NCI-H2171 treated with DMSO at 0.1 percent for 48 hours (cell line): Measurements from ENCODE around the gene DUSP7.
A peak's percentile ranks its signal among the peaks of the same experiment; 100 is the strongest.

Source experiments
- DNase-seq: peaks from one replicate; lab custom pipeline; 2025; lab: John Stamatoyannopoulos, UW

Gene DUSP7

GRCh38 chr3:52067526-52067925 lies 11.2 kb upstream of the DUSP7 start:
- DNase-seq: no peak

- DNase-seq: no peak
Measured at GRCh38 chr3:52067046-52067445, 10.7 kb upstream of the DUSP7 start.

- DNase-seq: no peak
Measured at GRCh38 chr3:52065264-52065756, 8.9 kb upstream of the DUSP7 start.

DNA sequence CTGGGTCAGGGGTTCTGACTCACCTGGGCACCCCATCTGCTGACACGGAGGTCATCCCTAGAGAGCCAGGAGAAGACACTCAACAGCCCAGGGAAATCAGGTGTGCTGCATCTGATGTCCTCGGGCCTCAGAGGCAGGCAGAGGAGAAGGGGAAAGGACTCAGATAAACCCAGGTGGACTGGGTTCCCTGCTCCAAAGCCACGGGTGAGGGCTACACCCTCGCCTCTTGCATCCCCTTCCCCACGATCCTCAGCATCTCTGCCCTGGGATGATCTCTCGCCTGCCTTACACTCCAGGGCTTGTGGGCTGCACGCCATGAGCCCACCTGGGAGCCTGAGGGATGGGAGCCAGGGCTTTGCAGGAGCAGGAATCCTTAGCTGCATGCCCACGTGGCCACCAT lies 8.2 kb upstream of the DUSP7 start:
- DNase-seq: no peak

- peak; percentile 86 for DNase-seq
Measured at GRCh38 chr3:52063026-52063723, 6.8 kb upstream of the DUSP7 start.

- no peak for DNase-seq
Measured at GRCh38 chr3:52062505-52062904, 6.1 kb upstream of the DUSP7 start.

DNA sequence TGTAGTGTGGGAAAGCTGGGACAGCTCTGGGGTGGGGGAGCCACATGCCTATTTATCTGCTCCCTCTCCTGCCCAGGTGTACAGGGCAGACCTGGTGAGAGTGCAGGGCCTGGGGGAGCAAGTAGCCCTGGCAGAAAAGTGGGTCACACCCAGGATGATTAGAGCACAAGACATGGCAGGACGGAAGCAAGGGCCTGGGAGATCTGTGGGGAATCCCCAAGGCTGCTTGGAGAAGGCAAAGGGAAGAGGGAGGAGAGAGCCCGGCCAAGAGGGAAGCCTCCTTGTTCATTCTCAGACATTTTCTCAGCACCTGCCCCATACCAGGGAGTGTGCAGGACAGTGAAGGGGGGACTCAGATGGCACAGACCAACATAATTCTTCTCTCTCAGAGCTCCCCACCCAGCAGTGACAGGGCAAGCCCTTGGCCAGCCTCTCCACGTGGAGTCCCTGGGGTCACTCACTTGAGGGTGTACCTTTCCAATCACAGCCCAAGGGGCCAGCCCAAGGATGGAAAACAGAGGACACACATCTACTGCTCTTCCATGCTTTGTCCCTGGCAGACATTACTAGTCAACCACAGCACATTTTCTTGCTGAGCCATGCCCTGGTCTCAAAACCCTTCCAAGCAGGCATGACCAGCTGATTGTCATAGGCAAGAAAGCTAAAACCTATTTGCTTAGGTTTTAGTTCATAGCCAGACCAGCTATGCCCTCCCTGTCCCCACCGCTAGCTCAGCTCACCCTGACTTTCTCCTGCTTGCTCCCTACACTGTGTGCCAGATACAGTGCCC lies 4.9 kb upstream of the DUSP7 start:
- DNase-seq: no peak

GRCh38 chr3:52059781-52060180 lies 3.4 kb upstream of the DUSP7 start:
- no peak for DNase-seq

DNA sequence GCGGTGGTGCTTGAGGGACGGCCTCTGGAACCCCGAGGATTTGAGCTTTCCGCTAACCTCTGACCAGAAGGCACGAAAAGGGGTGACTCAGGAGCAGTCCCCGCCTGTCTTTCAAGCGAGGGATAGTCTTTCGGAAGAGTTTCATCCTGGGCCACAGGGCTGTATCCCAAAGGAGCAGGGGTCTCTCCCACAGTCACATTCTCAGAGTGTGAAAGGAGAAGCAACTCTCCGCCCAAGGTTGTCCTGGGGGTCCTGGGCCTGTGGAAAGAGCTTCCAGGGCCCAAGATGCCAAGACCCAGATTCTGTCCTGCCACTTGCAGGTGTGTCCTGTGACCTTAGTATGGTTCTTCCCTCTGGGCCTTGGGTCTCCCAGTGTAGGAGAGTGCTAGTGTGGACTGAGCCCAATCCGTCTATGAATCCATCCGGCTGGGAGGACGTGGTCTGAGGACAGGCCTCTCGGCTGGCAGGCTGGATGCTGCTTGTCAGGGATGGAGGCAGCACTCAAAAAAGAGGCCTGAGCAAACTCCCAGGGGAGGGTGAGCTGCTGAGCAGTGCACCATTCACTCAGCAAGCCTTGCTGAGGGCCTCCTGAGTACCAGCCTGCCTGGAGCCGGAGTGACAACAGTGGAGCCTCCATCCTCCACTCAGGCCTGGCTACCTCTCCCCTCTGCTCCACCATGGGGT lies 1.6 kb upstream of the DUSP7 start:
- peak; percentile 10 for DNase-seq

GRCh38 chr3:52056968-52057811 lies 819 bp upstream of the DUSP7 start:
- peak; percentile 95 for DNase-seq

DNA sequence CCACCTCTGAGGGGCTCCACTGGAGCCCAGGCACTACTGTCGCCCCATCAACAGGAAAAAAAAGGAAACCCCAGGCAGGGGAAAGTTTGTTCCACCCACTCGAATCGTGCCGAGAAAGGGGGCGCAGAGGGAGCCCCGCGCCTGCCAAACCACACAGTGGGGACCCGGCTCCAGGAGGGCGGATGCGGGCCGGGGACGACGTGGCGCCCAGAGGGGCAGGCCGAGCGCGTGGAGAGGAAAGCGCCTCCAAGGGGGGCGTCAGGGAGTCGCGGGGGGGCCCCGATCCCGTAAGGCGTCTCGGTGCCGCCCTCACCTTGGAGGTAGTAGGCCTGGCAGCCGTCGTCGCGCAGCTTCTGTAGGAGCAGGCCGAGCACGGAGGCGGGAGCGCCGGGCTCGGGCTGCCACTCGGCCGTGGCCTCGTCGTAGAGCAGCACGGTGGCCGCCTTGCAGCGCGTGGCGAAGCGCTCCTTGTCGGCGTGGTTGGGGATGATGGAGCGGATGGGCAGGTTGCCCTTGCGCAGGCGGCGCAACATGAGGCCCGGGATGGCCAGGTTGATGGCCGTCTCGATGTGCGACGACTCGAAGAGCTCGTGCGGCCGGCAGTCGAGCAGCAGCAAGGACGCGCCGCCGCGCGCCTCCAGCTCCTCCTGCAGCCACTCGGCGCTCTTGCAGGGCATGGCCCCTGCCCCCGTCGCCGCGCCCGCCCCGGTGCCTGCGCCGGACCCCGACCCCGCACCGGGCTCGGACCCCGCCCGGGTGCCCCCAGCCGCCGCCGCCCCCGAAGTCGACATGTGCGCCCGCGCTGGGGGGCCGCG lies 627 bp downstream of the DUSP7 start:
- peak; percentile 18 for DNase-seq

- no peak for DNase-seq
Measured at GRCh38 chr3:52054661-52055511, 1.5 kb downstream of the DUSP7 start.

DNA sequence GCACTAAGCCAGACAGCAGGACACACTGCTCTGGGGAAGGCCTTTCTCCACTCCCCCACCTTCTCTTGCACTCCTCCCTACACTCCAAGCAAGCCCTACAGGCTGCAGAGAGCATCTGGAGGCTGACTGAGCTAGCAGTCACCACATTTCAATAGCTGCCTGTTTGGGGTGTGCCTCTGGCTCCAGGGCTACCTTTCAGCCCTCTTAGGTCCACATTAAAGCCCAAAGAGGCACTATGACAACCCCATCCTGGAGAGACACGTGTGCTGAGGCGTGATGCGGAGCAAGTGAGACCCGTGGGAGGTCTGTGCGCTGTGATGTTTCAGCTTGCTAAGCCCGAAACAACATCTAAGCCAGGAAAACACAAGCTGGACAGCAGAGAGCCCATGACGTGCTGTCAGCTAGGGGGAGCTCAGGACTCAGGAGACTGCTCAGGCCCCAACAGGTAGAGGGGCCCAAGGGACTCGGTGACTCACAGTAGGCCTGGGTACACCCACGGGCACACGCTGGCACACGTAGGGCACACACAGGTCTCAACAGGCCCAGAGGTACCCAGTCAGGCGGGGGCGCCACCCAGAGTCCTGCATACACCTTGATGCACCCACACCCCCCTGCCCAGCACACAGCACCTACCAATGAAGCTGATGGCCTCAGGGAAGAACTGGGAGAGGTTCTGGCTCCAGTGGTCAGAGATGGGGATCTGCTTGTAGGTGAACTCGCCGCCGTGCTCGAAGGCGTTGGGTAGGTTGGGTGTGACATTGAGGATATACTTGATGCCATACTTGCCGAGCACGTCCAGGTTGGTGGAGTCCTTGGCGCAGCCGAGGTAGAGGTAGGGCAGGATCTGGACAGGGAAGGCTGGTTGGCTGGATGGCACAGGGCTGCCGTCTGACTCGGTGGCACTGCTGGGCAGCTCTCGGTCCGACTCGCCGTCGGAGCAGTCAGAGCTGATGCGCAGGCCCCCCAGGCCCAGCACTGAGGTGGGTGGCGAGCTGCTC lies 2.8 kb downstream of the DUSP7 start:
- DNase-seq: no peak

GRCh38 chr3:52052831-52053306 lies 3.5 kb downstream of the DUSP7 start:
- DNase-seq: no peak

- DNase-seq: no peak
Measured at GRCh38 chr3:52051444-52051843, 4.9 kb downstream of the DUSP7 start.

DNA sequence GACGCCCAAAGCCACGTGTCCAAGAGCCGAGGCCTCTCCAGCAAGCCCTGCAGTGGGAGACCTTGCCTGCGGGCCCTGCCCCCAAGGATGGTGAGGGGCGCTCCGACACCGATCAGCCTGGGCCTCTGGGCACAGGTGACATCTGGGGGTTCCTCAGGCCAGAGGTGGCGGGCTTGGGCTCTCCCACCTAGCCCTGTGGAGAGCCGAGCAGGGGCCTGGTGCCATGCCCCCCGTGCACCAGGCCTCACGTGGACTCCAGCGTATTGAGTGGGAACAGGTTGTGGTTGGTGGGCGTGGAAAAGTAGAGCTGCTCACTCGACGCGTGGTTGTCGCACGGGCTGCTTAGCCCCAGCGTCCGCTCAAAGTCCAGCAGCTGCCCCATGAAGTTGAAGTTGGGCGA lies 5.8 kb downstream of the DUSP7 start:
- DNase-seq: no peak

- no peak for DNase-seq
Measured at GRCh38 chr3:52049503-52049902, 6.9 kb downstream of the DUSP7 start.

GRCh38 chr3:52047295-52047960 lies 8.9 kb downstream of the DUSP7 start:
- DNase-seq: no peak
